ENCODE data around the gene PTPRN2. TPM values are rescaled to one million over a fixed set of nuclear protein-coding genes. Genes with fewer than 3 reads are reported as not detected.

The PTPRN2 gene
- polyA plus RNA-seq, 2 donors = 0.37 to 0.40 TPM

DNA sequence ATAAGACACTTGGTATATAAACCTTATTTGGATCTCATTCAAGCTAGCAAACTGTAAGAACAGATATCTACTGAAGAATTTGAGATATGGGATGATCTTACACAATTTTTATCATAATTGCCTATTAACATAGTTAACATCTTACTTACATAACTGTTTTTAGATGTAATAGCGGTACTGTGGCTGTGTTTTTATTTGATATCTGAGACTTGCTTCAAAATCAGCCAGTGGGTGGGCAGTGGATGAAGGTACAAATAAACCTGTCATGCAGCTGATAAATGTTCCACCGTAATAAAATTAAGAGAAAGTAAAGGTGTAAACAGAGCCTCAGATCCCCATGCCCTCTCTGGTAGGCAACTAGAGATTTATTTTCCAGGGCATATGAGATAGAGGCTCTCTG is 28.4 kb upstream of the PTPRN2 start:
- Histone ChIP-seq H3K9me3 (ENCODE audit: control insufficient read depth in 2 of 2, insufficient read depth in 1 of 2, low read depth in 1 of 2, low read length in 1 of 2) (no peaks in the 10 kb centered on the region), H3K36me3 (ENCODE audit: control insufficient read depth in 2 of 2, insufficient read depth in 2 of 2, low read length in 1 of 2) (no peaks in the 10 kb centered on the region), H3K4me3 (ENCODE audit: low read depth in 1 of 2, low read length in 2 of 2) (no peak overlapping the region), H3K4me1 (ENCODE audit: control insufficient read depth in 2 of 2, insufficient read depth in 2 of 2, low read length in 1 of 2) (no peaks in the 10 kb centered on the region), H3K27me3 (ENCODE audit: control insufficient read depth in 1 of 2, insufficient read depth in 2 of 2, low read length in 2 of 2) (no peaks in the 10 kb centered on the region), H3K27ac (ENCODE audit: low read depth in 2 of 2, low read length in 1 of 2) (no peak overlapping the region)
- WGBS, 2 donors = 78 to 85% methylated on average over 2 of the region's 2 CpGs

DNA sequence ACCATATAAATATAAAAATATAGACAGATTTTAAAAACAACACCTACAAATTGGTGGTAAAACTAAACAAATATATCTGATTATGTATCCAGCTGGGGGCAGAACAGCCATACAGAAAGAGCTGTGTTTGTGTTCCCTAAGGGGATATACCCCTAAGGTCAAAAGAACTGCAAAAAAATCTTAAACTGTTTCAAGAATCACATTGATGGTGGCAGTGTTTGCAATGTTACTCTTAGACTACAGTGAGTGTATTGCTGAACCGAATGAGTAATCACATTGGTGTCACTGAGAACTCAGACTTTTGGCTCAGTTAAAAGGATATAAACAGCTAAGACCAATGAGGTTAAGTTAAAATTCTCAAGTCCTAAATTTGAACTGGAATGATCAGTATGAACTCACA is 27.1 kb upstream of the PTPRN2 start:
- WGBS, 2 donors = 49 to 50% methylated on average over 1 of the region's 1 CpG
- Histone ChIP-seq H3K9me3 (ENCODE audit: control insufficient read depth in 2 of 2, insufficient read depth in 1 of 2, low read depth in 1 of 2, low read length in 1 of 2) (no peaks in the 10 kb centered on the region), H3K27me3 (ENCODE audit: control insufficient read depth in 1 of 2, insufficient read depth in 2 of 2, low read length in 2 of 2) (no peaks in the 10 kb centered on the region), H3K27ac (ENCODE audit: low read depth in 2 of 2, low read length in 1 of 2) (no peak overlapping the region), H3K4me1 (ENCODE audit: control insufficient read depth in 2 of 2, insufficient read depth in 2 of 2, low read length in 1 of 2) (no peaks in the 10 kb centered on the region), H3K36me3 (ENCODE audit: control insufficient read depth in 2 of 2, insufficient read depth in 2 of 2, low read length in 1 of 2) (no peaks in the 10 kb centered on the region), H3K4me3 (ENCODE audit: low read depth in 1 of 2, low read length in 2 of 2) (no peak overlapping the region)

DNA sequence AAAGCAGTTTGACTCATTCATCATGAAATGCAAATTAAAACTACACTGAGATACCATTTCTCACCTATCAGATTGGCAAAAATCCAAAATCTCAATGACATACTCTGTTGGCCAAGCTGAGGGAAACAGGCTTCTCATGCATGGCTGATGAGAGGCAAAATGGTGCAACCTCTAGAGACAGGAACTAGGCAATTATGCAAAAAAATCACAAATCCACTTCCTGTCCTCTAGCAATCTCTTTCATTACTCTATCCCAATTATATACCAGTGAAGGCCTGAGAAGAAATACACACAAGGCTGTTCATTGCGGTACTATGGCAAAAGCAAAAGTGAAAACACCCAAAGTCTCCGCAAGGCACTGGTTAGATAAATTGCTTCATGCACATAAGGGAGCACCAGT is 25.9 kb upstream of the PTPRN2 start:
- Histone ChIP-seq H3K36me3 (ENCODE audit: control insufficient read depth in 2 of 2, insufficient read depth in 2 of 2, low read length in 1 of 2) (no peaks in the 10 kb centered on the region), H3K9me3 (ENCODE audit: control insufficient read depth in 2 of 2, insufficient read depth in 1 of 2, low read depth in 1 of 2, low read length in 1 of 2) (no peaks in the 10 kb centered on the region), H3K4me3 (ENCODE audit: low read depth in 1 of 2, low read length in 2 of 2) (no peak overlapping the region), H3K4me1 (ENCODE audit: control insufficient read depth in 2 of 2, insufficient read depth in 2 of 2, low read length in 1 of 2) (no peaks in the 10 kb centered on the region), H3K27ac (ENCODE audit: low read depth in 2 of 2, low read length in 1 of 2) (no peak overlapping the region), H3K27me3 (ENCODE audit: control insufficient read depth in 1 of 2, insufficient read depth in 2 of 2, low read length in 2 of 2) (no peaks in the 10 kb centered on the region)
- WGBS, 2 donors = 96 to 97% methylated on average over 2 of the region's 2 CpGs

DNA sequence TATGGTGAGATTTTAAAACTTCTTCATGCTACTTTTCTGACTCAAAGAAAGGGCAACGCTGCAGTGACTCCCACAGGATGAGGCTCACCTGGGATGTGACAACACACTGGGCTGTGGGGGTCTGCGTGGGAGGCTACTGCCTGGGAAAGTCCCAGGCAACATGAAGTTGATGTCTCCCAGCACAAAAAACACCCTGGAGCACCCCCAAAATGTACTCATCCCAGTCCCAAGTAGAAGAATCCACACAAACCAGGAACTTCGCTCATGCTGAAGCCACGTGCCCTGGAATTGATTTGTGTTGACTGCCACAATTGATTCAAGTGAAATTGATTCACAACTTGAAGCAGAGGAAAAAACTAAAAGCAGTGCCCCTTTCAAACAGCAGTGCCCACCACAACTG is 24.9 kb upstream of the PTPRN2 start:
- H3K9me3 ChIP-seq (ENCODE audit: control insufficient read depth in 2 of 2, insufficient read depth in 1 of 2, low read depth in 1 of 2, low read length in 1 of 2) = no peaks in the 10 kb centered on the region
- no peaks in the 10 kb centered on the region for H3K36me3 ChIP-seq (ENCODE audit: control insufficient read depth in 2 of 2, insufficient read depth in 2 of 2, low read length in 1 of 2)
- H3K4me1 ChIP-seq (ENCODE audit: control insufficient read depth in 2 of 2, insufficient read depth in 2 of 2, low read length in 1 of 2) = no peaks in the 10 kb centered on the region
- H3K27me3 ChIP-seq (ENCODE audit: control insufficient read depth in 1 of 2, insufficient read depth in 2 of 2, low read length in 2 of 2) = no peaks in the 10 kb centered on the region
- H3K4me3 ChIP-seq (ENCODE audit: low read depth in 1 of 2, low read length in 2 of 2) = no peak overlapping the region
- 94 to 97% methylated on average over 4 of the region's 4 CpGs for WGBS, 2 donors
- no peak overlapping the region for H3K27ac ChIP-seq (ENCODE audit: low read depth in 2 of 2, low read length in 1 of 2)

DNA sequence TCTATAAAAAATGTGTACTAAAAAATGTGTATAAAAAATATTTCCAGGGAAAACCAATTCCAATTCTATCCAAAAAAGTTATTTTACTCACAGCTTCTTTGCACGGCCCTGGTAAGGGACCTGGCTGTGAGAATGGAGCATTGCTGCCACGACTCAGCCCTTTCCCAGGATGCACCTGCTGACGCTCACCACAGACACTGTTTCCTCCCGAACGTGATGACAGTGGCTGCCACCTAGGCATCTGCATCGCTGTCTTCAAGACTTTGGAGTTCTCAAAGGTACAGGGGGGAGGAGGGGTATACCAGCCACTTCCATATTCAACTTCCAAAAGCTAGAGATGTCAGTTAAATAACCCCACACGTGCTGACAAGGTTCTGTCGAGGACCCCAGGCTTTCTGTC is 23.9 kb upstream of the PTPRN2 start:
- 79 to 86% methylated on average over 8 of the region's 8 CpGs for WGBS, 2 donors
- H3K27ac ChIP-seq (ENCODE audit: low read depth in 2 of 2, low read length in 1 of 2) = no peak overlapping the region
- peaks cover 0 to 4% of the 10 kb centered on the region in 2 donors for H3K36me3 ChIP-seq (ENCODE audit: control insufficient read depth in 2 of 2, insufficient read depth in 2 of 2, low read length in 1 of 2)
- no peaks in the 10 kb centered on the region for H3K27me3 ChIP-seq (ENCODE audit: control insufficient read depth in 1 of 2, insufficient read depth in 2 of 2, low read length in 2 of 2)
- H3K9me3 ChIP-seq (ENCODE audit: control insufficient read depth in 2 of 2, insufficient read depth in 1 of 2, low read depth in 1 of 2, low read length in 1 of 2) = no peaks in the 10 kb centered on the region
- no peaks in the 10 kb centered on the region for H3K4me1 ChIP-seq (ENCODE audit: control insufficient read depth in 2 of 2, insufficient read depth in 2 of 2, low read length in 1 of 2)
- no peak overlapping the region for H3K4me3 ChIP-seq (ENCODE audit: low read depth in 1 of 2, low read length in 2 of 2)

DNA sequence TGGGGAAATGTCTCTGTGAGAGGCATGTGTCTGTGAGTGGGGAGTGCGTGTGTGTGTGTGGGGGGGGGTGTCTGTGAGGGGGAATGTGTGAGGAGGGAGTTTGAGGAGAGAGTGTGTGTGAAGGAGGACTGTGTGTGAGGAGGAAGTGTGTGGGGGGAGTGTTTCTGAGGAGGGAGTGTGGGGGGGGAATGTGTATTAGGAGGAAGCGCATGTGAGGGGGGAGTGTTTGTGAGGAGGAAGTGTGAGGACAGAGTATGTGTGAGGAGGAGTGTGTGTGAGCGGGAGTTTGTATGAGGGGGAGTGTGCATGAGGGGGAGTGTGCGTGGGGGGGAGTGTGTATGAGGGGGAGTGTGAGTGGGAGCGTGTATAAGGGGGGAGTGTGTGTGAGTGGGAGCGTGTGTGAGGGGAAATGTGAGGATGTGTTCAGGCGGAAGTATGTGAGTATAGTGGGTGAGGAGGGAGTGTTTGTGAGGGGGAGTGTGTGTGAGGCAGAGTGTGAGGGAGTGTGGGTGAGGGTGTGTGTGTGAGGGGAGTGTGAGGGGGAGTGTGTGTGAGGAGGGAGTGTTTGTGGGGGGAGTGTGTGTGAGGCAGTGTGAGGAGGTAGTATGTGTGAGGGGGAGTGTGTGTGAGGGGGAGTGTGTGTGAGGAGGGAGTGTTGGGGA is 21.8 kb upstream of the PTPRN2 start:
- Histone ChIP-seq H3K4me1 (ENCODE audit: control insufficient read depth in 2 of 2, insufficient read depth in 2 of 2, low read length in 1 of 2) (no peaks in the 10 kb centered on the region), H3K9me3 (ENCODE audit: control insufficient read depth in 2 of 2, insufficient read depth in 1 of 2, low read depth in 1 of 2, low read length in 1 of 2) (no peaks in the 10 kb centered on the region), H3K27me3 (ENCODE audit: control insufficient read depth in 1 of 2, insufficient read depth in 2 of 2, low read length in 2 of 2) (no peaks in the 10 kb centered on the region), H3K27ac (ENCODE audit: low read depth in 2 of 2, low read length in 1 of 2) (no peak overlapping the region), H3K4me3 (ENCODE audit: low read depth in 1 of 2, low read length in 2 of 2) (no peak overlapping the region), H3K36me3 (ENCODE audit: control insufficient read depth in 2 of 2, insufficient read depth in 2 of 2, low read length in 1 of 2) (peaks cover 0 to 4% of the 10 kb centered on the region in 2 donors)
- WGBS, 2 donors = 89 to 92% methylated on average over 7 of the region's 7 CpGs

DNA sequence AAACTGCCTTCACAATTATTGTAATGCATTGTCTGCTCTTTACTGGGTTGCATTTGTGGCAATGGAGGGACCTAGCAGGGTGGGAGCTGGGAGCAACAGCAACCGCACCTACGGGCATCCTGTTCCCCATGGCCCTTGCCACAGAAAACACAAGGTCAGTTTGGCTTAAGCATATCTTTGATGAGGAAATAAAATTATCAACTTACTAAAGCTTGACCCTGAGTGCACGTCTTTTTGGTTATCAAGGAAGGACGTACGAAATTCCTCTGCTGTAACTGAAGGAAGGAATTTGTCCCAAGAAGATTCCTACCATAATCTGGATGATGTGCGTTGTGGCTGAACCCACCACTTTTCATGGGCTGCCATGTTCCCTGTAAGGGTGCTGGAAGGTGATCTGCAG is 19.9 kb upstream of the PTPRN2 start:
- H3K4me3 ChIP-seq (ENCODE audit: low read depth in 1 of 2, low read length in 2 of 2) = no peak overlapping the region
- no peaks in the 10 kb centered on the region for H3K4me1 ChIP-seq (ENCODE audit: control insufficient read depth in 2 of 2, insufficient read depth in 2 of 2, low read length in 1 of 2)
- no peaks in the 10 kb centered on the region for H3K27me3 ChIP-seq (ENCODE audit: control insufficient read depth in 1 of 2, insufficient read depth in 2 of 2, low read length in 2 of 2)
- WGBS, 2 donors = 94 to 98% methylated on average over 6 of the region's 6 CpGs
- no peak overlapping the region for H3K27ac ChIP-seq (ENCODE audit: low read depth in 2 of 2, low read length in 1 of 2)
- no peaks in the 10 kb centered on the region for H3K9me3 ChIP-seq (ENCODE audit: control insufficient read depth in 2 of 2, insufficient read depth in 1 of 2, low read depth in 1 of 2, low read length in 1 of 2)
- peaks cover 0 to 4% of the 10 kb centered on the region in 2 donors for H3K36me3 ChIP-seq (ENCODE audit: control insufficient read depth in 2 of 2, insufficient read depth in 2 of 2, low read length in 1 of 2)

DNA sequence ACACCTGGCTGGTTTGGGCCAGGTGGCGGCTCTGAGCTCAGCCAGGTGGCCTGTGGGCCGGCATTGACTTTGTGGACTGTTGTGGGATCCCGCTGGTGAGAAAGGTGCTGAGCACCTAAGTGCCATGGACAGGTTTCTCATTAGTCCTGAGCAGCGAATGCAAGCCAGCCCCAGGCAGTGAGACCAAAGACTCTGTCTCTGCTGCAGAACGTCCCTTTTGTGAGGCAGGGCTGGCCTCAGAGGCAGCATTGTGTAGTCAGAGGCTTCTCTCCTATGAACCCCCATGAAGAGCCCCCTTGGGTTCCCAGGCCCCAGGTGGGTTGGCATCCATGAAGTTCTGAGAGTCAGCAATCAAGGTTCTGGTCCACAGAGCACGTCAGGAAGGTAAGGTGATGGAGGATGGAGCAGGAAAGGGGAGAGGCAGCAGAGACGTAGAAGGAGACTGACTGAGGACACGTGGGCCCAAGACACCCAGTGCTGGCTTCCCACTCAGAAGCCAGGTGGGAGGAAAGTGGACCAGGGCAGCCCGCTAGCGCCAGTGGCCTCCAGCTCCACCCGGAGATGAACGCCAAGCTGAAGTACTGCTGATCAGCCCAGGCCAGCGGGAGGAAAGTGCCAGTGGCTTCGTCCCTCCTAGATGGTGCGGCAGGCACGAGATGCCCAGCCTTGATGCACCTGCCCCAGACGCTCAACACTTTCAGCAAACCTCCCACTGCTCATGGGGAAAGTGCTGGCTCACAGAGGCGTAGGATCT is 19.2 kb upstream of the PTPRN2 start:
- Histone ChIP-seq H3K4me3 (ENCODE audit: low read depth in 1 of 2, low read length in 2 of 2) (no peak overlapping the region), H3K27ac (ENCODE audit: low read depth in 2 of 2, low read length in 1 of 2) (no peak overlapping the region), H3K27me3 (ENCODE audit: control insufficient read depth in 1 of 2, insufficient read depth in 2 of 2, low read length in 2 of 2) (no peaks in the 10 kb centered on the region), H3K9me3 (ENCODE audit: control insufficient read depth in 2 of 2, insufficient read depth in 1 of 2, low read depth in 1 of 2, low read length in 1 of 2) (no peaks in the 10 kb centered on the region), H3K4me1 (ENCODE audit: control insufficient read depth in 2 of 2, insufficient read depth in 2 of 2, low read length in 1 of 2) (no peaks in the 10 kb centered on the region), H3K36me3 (ENCODE audit: control insufficient read depth in 2 of 2, insufficient read depth in 2 of 2, low read length in 1 of 2) (peaks cover 0 to 4% of the 10 kb centered on the region in 2 donors)
- 95 to 96% methylated on average over 18 of the region's 18 CpGs for WGBS, 2 donors

DNA sequence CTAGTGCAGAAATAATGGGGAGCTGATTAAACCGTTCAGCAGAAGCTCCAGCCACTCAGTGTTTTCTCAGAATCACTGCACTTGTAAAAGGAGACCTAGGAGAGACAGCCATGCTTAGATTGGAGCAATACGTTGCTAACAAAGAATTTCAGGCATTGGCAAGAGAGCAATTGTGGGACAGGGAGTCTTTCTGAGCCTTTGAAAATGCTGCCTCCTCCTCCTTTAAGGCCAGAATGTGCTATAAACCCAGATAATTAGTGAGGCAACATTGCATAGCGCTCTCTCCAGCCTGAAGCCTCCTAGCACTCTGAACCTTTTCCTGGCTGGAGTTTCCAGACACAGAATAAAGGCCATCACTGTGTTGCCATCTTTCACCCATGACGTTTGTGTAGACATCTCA is 18.5 kb upstream of the PTPRN2 start:
- no peak overlapping the region for H3K4me3 ChIP-seq (ENCODE audit: low read depth in 1 of 2, low read length in 2 of 2)
- H3K36me3 ChIP-seq (ENCODE audit: control insufficient read depth in 2 of 2, insufficient read depth in 2 of 2, low read length in 1 of 2) = peaks cover 0 to 4% of the 10 kb centered on the region in 2 donors
- H3K4me1 ChIP-seq (ENCODE audit: control insufficient read depth in 2 of 2, insufficient read depth in 2 of 2, low read length in 1 of 2) = no peaks in the 10 kb centered on the region
- 83 to 84% methylated on average over 4 of the region's 4 CpGs for WGBS, 2 donors
- no peaks in the 10 kb centered on the region for H3K9me3 ChIP-seq (ENCODE audit: control insufficient read depth in 2 of 2, insufficient read depth in 1 of 2, low read depth in 1 of 2, low read length in 1 of 2)
- H3K27ac ChIP-seq (ENCODE audit: low read depth in 2 of 2, low read length in 1 of 2) = no peak overlapping the region
- no peaks in the 10 kb centered on the region for H3K27me3 ChIP-seq (ENCODE audit: control insufficient read depth in 1 of 2, insufficient read depth in 2 of 2, low read length in 2 of 2)
